ENCODE measurements around the gene TBC1D24. TPM values are rescaled to one million over a fixed set of nuclear protein-coding genes. Genes with fewer than 3 reads are reported as not detected.
"Not testable (repeated sequence)": the region's sequence is repeated elsewhere in the genome, so short reads cannot be mapped to it uniquely, and the experiment has no call there.

TBC1D24 gene
- polyA plus RNA-seq (ENCODE audit: insufficient read length in 3 of 3) = 10 to 100 TPM; 14.3 to 17.7 (median 14.6) TPM

- peak in 1 of 3 donors; percentile 69 for DNase-seq (ENCODE audit: low read depth in 3 of 3, low spot score in 2 of 3)
These were observed at the start of gene TBC1D24 for GRCh38 chr16:2474877-2475412. TBC1D24 (plus strand) TSS chr16:2475127; CDS start chr16:2496149, 21,022 bp downstream.

- no peak for DNase-seq (ENCODE audit: low read depth in 3 of 3, low spot score in 2 of 3)
These were observed 49.0 kb upstream of the TBC1D24 start for GRCh38 chr16:2425825-2426430.

- DNase-seq (ENCODE audit: low read depth in 3 of 3, low spot score in 2 of 3) = no peak
These were observed 48.0 kb upstream of the TBC1D24 start for GRCh38 chr16:2426941-2427361.

- no peak for DNase-seq (ENCODE audit: low read depth in 3 of 3, low spot score in 2 of 3)
These were observed 47.4 kb upstream of the TBC1D24 start for GRCh38 chr16:2427526-2427925.

- DNase-seq (ENCODE audit: low read depth in 3 of 3, low spot score in 2 of 3) = peak in 2 of 3 donors; percentile 13 to 29
These were observed 46.7 kb upstream of the TBC1D24 start for GRCh38 chr16:2428051-2428783.

- DNase-seq (ENCODE audit: low read depth in 3 of 3, low spot score in 2 of 3) = no peak
These were observed 46.2 kb upstream of the TBC1D24 start for GRCh38 chr16:2428784-2429033.

- DNase-seq (ENCODE audit: low read depth in 3 of 3, low spot score in 2 of 3) = peak; percentile 81 to 92 (median 90)
These were observed 45.7 kb upstream of the TBC1D24 start, which contains the start of gene CCNF for GRCh38 chr16:2429034-2429770. CCNF (plus strand) TSS chr16:2429447; CDS start chr16:2429482, 35 bp downstream.

GRCh38 chr16:2429771-2430663, 44.9 kb upstream of the TBC1D24 start:
- no peak for DNase-seq (ENCODE audit: low read depth in 3 of 3, low spot score in 2 of 3)

- DNase-seq (ENCODE audit: low read depth in 3 of 3, low spot score in 2 of 3) = no peak
These were observed 42.6 kb upstream of the TBC1D24 start for GRCh38 chr16:2432286-2432685.

GRCh38 chr16:2432801-2433505, 42.0 kb upstream of the TBC1D24 start:
- DNase-seq (ENCODE audit: low read depth in 3 of 3, low spot score in 2 of 3) = no peak

GRCh38 chr16:2435236-2435635, 39.7 kb upstream of the TBC1D24 start:
- DNase-seq (ENCODE audit: low read depth in 3 of 3, low spot score in 2 of 3) = not testable (repeated sequence)

- DNase-seq (ENCODE audit: low read depth in 3 of 3, low spot score in 2 of 3) = no peak
These were observed 38.8 kb upstream of the TBC1D24 start for GRCh38 chr16:2436110-2436509.

GRCh38 chr16:2437032-2437790, 37.7 kb upstream of the TBC1D24 start:
- no peak for DNase-seq (ENCODE audit: low read depth in 3 of 3, low spot score in 2 of 3)

- DNase-seq (ENCODE audit: low read depth in 3 of 3, low spot score in 2 of 3) = no peak
These were observed 36.8 kb upstream of the TBC1D24 start for GRCh38 chr16:2438121-2438520.

GRCh38 chr16:2439598-2439997, 35.3 kb upstream of the TBC1D24 start:
- DNase-seq (ENCODE audit: low read depth in 3 of 3, low spot score in 2 of 3) = no peak

- DNase-seq (ENCODE audit: low read depth in 3 of 3, low spot score in 2 of 3) = not testable (repeated sequence)
These were observed 33.7 kb upstream of the TBC1D24 start for GRCh38 chr16:2441143-2441804.

GRCh38 chr16:2443555-2443954, 31.4 kb upstream of the TBC1D24 start:
- no peak for DNase-seq (ENCODE audit: low read depth in 3 of 3, low spot score in 2 of 3)

- no peak for DNase-seq (ENCODE audit: low read depth in 3 of 3, low spot score in 2 of 3)
These were observed 26.9 kb upstream of the TBC1D24 start for GRCh38 chr16:2447920-2448583.
